ENCODE measurements around the gene VPS4A. TPM values are rescaled to one million over a fixed set of nuclear protein-coding genes. Genes with fewer than 3 reads are reported as not detected.

VPS4A gene
- total RNA-seq, 1 donor from 2014 or later = 21.9 TPM

DNA sequence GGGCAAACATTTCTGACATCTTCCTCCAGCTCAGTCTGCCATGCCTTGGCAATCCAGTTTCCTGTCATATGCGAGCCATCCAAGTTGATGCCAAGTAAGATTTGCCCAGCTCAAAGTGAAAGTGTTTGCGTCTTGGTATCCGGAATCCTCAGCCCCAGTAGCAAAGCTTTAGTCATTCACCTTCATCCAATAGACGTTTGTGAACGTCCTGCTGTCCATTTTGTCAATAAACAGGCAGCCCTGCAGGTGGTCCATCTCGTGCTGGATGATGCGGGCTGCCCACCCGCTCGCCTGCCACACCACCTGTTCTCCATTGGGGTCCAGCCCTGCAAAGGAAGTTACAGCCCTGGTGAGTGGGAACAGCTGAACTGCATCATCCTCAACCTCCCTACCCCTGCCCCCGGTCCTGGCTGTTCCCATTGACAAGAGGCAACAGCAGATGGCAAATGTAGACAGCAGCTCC is 17.7 kb downstream of the VPS4A start:
- Histone ChIP-seq H3K4me1 (peaks cover 22% of the 10 kb centered on the region), H3K4me3 (peak overlapping the region; percentile 79), H2AFZ (replicated peaks) (no peak overlapping the region), H3K36me3 (peaks cover 3% of the 10 kb centered on the region), H4K20me1 (ENCODE audit: low read depth) (peaks cover 62% of the 10 kb centered on the region), H3F3A (ENCODE audit: low read depth) (peaks cover 34% of the 10 kb centered on the region), H3K4me2 (peak overlapping the region; percentile 99), H3K79me2 (ENCODE audit: low read depth) (peaks cover 88% of the 10 kb centered on the region), H3K9ac (peak overlapping the region; percentile 69), H3K27ac (no peak overlapping the region), H3K9me3 (ENCODE audit: low read depth) (no peaks in the 10 kb centered on the region), H3K27me3 (no peaks in the 10 kb centered on the region)
- Mint-ChIP-seq H3K4me1 (peaks cover 20% of the 10 kb centered on the region), H3K27ac (no peak overlapping the region), H3K36me3 (peaks cover 26% of the 10 kb centered on the region), H3K27me3 (ENCODE audit: insufficient read depth, low read depth) (peaks cover 2% of the 10 kb centered on the region), H3K9me3 (no peaks in the 10 kb centered on the region), H3K4me3 (peak overlapping the region; percentile 86)
- TF ChIP-seq, protein P1, sequence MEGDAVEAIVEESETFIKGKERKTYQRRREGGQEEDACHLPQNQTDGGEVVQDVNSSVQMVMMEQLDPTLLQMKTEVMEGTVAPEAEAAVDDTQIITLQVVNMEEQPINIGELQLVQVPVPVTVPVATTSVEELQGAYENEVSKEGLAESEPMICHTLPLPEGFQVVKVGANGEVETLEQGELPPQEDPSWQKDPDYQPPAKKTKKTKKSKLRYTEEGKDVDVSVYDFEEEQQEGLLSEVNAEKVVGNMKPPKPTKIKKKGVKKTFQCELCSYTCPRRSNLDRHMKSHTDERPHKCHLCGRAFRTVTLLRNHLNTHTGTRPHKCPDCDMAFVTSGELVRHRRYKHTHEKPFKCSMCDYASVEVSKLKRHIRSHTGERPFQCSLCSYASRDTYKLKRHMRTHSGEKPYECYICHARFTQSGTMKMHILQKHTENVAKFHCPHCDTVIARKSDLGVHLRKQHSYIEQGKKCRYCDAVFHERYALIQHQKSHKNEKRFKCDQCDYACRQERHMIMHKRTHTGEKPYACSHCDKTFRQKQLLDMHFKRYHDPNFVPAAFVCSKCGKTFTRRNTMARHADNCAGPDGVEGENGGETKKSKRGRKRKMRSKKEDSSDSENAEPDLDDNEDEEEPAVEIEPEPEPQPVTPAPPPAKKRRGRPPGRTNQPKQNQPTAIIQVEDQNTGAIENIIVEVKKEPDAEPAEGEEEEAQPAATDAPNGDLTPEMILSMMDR (IDR thresholded peaks at IDR 0.05) = no peak
- TF ChIP-seq EZH2 (IDR thresholded peaks at IDR 0.05) (no peak), EZH2phosphoT487 (IDR thresholded peaks at IDR 0.05) (no peak)
- DNase-seq (ENCODE audit: low spot score) = no peak

DNA sequence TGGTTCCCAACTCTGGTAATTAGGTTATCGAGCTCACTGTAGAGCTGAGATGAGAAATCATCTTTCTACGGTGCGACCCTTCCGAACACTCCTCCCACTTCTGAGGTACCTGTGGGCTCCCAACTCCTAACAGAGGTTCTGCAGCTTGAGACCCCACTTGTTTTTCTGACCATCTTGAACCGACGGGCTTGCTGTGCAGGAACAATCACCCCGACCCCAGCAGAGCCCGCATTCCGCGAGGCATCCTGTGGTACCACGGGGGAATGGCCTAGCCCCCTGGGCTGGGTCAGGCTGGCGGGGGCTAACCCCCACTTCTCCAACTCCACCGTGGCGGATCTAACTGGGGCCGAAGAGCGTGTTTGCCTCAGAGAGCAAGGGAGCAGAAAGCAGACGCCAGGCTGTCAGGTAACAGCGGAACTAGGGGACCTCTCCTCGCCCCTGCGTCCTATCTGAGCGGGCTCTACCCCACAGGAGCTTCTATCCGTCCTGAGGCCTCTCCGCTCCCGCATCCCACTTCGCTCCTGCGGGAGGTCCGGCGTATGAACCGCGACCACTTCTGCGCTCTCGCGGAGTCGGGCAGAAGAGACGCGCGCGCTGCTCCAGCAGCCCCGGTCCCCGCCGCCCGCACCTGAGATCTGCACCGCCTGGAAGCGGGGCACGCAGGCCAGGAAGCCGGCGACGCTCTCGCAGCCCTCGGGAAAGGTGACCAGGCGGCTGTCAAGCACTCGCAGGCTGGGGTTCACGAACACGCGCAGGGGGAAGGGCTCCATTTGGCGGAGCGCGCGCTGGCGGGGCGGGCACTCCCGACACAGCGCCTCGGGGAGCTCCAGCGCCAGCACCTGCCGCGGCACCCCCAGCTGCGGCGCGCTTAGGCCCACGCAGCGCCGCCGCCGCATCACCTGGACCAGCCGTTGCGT is 18.5 kb downstream of the VPS4A start:
- Mint-ChIP-seq H3K27ac (no peak overlapping the region), H3K9me3 (no peaks in the 10 kb centered on the region), H3K4me3 (peak overlapping the region; percentile 86), H3K4me1 (peaks cover 20% of the 10 kb centered on the region), H3K36me3 (peaks cover 30% of the 10 kb centered on the region), H3K27me3 (ENCODE audit: insufficient read depth, low read depth) (peaks cover 2% of the 10 kb centered on the region)
- Histone ChIP-seq H4K20me1 (ENCODE audit: low read depth) (peaks cover 55% of the 10 kb centered on the region), H3K4me2 (peak overlapping the region; percentile 99), H3K27me3 (no peaks in the 10 kb centered on the region), H3F3A (ENCODE audit: low read depth) (peaks cover 34% of the 10 kb centered on the region), H3K4me1 (peaks cover 22% of the 10 kb centered on the region), H3K9ac (peak overlapping the region; percentile 69), H3K9me3 (ENCODE audit: low read depth) (no peaks in the 10 kb centered on the region), H3K27ac (no peak overlapping the region), H3K4me3 (peak overlapping the region; percentile 79), H3K36me3 (peaks cover 3% of the 10 kb centered on the region), H3K79me2 (ENCODE audit: low read depth) (peaks cover 86% of the 10 kb centered on the region), H2AFZ (replicated peaks) (no peak overlapping the region)
- TF ChIP-seq EZH2 (IDR thresholded peaks at IDR 0.05) (peak; percentile 24), EZH2phosphoT487 (IDR thresholded peaks at IDR 0.05) (no peak)
- peak; percentile 55 for DNase-seq (ENCODE audit: low spot score)

DNA sequence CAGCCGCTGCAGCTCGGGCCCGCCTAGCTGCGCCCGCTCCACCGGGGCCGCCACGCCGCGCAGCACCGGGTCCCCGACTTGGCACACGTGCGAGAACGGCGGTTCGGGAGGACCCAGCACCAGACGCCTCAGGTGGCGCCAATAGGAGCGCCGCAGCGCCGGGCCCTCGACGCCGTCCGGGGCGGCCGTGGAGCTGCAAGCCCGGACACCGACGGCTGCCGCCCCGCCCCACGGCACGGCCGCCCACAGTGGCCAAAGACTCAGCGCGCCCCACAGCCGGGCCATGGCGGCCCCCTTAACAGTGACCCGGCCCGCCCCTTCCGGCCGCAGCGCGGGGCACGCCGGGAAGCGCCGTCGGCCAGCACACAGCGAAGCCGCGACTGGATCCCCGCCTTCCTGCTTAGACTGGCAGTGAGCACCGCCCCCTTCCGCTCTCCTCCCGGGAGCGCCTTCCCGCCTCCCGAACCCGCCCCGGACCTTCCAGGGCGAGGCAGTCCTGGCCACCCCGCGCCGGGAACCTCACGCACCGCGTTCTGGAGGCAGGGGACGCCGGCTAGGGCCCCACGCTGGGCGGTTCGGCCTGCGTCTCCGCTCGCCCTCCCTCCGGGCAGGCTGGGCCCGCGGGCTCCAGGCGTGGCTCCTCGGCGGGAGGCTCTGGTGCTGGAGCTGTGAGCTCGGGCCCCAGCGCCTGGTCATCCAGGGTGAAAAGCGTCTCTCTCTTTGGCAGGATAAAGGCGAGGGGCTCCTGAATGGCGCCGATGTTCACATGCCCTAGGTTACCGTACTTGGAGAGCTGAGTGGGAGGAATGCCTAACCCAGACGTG is 19.3 kb downstream of the VPS4A start, which contains the start of gene PDF:
Gene PDF, minus strand, starts transcription at position 303 of the 824 bp plus-strand sequence. Its CDS starts 18 bp downstream, at position 285.
- H2AFZ ChIP-seq (replicated peaks) = peak within 1 kb of the TSS; percentile 78
- peaks cover 2% of the 10 kb centered on the region for H3K27me3 Mint-ChIP-seq (ENCODE audit: insufficient read depth, low read depth)
- peaks cover 20% of the 10 kb centered on the region for H3K4me1 Mint-ChIP-seq
- H3K27me3 ChIP-seq = no peaks in the 10 kb centered on the region
- H3K79me2 ChIP-seq (ENCODE audit: low read depth) = peaks cover 77% of the 10 kb centered on the region
- H3F3A ChIP-seq (ENCODE audit: low read depth) = peaks cover 34% of the 10 kb centered on the region
- H3K4me3 Mint-ChIP-seq = peak within 1 kb of the TSS; percentile 86
- H4K20me1 ChIP-seq (ENCODE audit: low read depth) = peaks cover 48% of the 10 kb centered on the region
- peak within 1 kb of the TSS; percentile 69 for H3K9ac ChIP-seq
- H3K4me2 ChIP-seq = peak within 1 kb of the TSS; percentile 99
- H3K9me3 ChIP-seq (ENCODE audit: low read depth) = no peaks in the 10 kb centered on the region
- H3K36me3 Mint-ChIP-seq = peaks cover 33% of the 10 kb centered on the region
- peaks cover 3% of the 10 kb centered on the region for H3K36me3 ChIP-seq
- DNase-seq (ENCODE audit: low spot score) = peak; percentile 97
- TF ChIP-seq, protein P1 (IDR thresholded peaks at IDR 0.05) = no peak
- TF ChIP-seq EZH2 (IDR thresholded peaks at IDR 0.05) (no peak), EZH2phosphoT487 (IDR thresholded peaks at IDR 0.05) (no peak)
- H3K4me3 ChIP-seq = peak within 1 kb of the TSS; percentile 79
- H3K4me1 ChIP-seq = peaks cover 22% of the 10 kb centered on the region
- H3K27ac Mint-ChIP-seq = peak within 1 kb of the TSS; percentile 78
- H3K9me3 Mint-ChIP-seq = no peaks in the 10 kb centered on the region
- peak within 1 kb of the TSS; percentile 94 for H3K27ac ChIP-seq
